ENCODE results near the gene SLCO6A1. TPM values are rescaled to one million over a fixed set of nuclear protein-coding genes. Genes with fewer than 3 reads are reported as not detected.

SLCO6A1 gene
- total and polyA plus RNA-seq, 8 donors: not detected

- intact Hi-C loops (cut with DNase I): no loop called here
- no peaks in the 10 kb centered on the region for H3K9me3 ChIP-seq
- DNase-seq (no peak), ATAC-seq (no peak)
- TF ChIP-seq, protein P1, sequence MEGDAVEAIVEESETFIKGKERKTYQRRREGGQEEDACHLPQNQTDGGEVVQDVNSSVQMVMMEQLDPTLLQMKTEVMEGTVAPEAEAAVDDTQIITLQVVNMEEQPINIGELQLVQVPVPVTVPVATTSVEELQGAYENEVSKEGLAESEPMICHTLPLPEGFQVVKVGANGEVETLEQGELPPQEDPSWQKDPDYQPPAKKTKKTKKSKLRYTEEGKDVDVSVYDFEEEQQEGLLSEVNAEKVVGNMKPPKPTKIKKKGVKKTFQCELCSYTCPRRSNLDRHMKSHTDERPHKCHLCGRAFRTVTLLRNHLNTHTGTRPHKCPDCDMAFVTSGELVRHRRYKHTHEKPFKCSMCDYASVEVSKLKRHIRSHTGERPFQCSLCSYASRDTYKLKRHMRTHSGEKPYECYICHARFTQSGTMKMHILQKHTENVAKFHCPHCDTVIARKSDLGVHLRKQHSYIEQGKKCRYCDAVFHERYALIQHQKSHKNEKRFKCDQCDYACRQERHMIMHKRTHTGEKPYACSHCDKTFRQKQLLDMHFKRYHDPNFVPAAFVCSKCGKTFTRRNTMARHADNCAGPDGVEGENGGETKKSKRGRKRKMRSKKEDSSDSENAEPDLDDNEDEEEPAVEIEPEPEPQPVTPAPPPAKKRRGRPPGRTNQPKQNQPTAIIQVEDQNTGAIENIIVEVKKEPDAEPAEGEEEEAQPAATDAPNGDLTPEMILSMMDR (IDR thresholded peaks at IDR 0.05): no peak
- no peaks in the 10 kb centered on the region for H3K36me3 ChIP-seq
- no peaks in the 10 kb centered on the region for H3K27me3 ChIP-seq
- no peak overlapping the region for H3K27ac ChIP-seq
- no peaks in the 10 kb centered on the region for H3K4me1 ChIP-seq
- no peak overlapping the region for H3K4me3 ChIP-seq
Measured at GRCh38 chr5:102539996-102540728, 41.4 kb upstream of the SLCO6A1 start.

GRCh38 chr5:102539562-102539961, 40.8 kb upstream of the SLCO6A1 start:
- intact Hi-C loops (cut with DNase I): no loop called here
- no peaks in the 10 kb centered on the region for H3K36me3 ChIP-seq
- H3K27ac ChIP-seq: no peak overlapping the region
- H3K27me3 ChIP-seq: no peaks in the 10 kb centered on the region
- TF ChIP-seq, protein P1 (IDR thresholded peaks at IDR 0.05): no peak
- ATAC-seq (no peak), DNase-seq (no peak)
- H3K4me1 ChIP-seq: no peaks in the 10 kb centered on the region
- H3K4me3 ChIP-seq: no peak overlapping the region
- H3K9me3 ChIP-seq: no peaks in the 10 kb centered on the region

- no peak for ATAC-seq
- H3K27ac ChIP-seq: no peak overlapping the region
- no peaks in the 10 kb centered on the region for H3K36me3 ChIP-seq
- no peaks in the 10 kb centered on the region for H3K9me3 ChIP-seq
- no peaks in the 10 kb centered on the region for H3K27me3 ChIP-seq
- DNase-seq: no peak
- H3K4me3 ChIP-seq: no peak overlapping the region
- intact Hi-C loops (cut with DNase I): no loop called here
- no peaks in the 10 kb centered on the region for H3K4me1 ChIP-seq
- TF ChIP-seq, protein P1 (IDR thresholded peaks at IDR 0.05): no peak
Measured at GRCh38 chr5:102537011-102537410, 38.2 kb upstream of the SLCO6A1 start.

DNA sequence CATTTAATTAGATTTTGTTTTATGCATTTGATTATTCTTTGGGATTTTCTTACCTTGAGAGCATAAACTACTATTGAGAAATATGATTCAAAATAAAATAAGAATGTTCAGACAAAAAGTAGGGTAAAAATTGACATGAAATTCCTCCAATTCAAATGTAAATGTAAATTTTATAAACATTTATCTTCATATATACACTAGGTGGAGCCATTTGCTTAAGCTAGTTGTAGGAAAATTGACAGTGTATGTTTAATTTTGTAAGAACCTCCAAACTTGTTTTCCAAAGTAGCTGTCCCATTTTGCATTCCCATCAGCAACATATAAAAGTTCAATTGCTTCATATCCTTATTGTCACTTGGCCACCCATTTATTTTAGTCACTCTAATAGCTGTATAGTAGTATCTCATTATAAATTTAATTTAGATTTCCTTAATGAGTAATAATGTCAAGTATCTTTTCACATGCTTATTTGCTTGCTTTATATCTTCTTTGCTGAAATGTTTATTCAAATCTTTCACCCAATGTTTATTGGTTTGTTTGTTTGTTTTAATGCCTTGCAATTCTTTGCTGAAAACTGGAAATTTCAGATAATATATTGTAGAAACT, 37.6 kb upstream of the SLCO6A1 start:
- Histone ChIP-seq H3K27ac (no peak overlapping the region), H3K4me1 (peaks cover 0 to 6% of the 10 kb centered on the region in 2 donors), H3K9me3 (no peaks in the 10 kb centered on the region), H3K36me3 (no peaks in the 10 kb centered on the region), H3K27me3 (no peaks in the 10 kb centered on the region), H3K4me3 (no peak overlapping the region)
- intact Hi-C loops (cut with DNase I): no loop called here
- TF ChIP-seq, protein P1 (IDR thresholded peaks at IDR 0.05): no peak
- DNase-seq: peak in 2 of 4 donors; percentile 7 to 8
- peak; percentile 24 for ATAC-seq

- Histone ChIP-seq H3K4me3 (no peak overlapping the region), H3K27ac (no peak overlapping the region), H3K4me1 (peaks cover 0 to 11% of the 10 kb centered on the region in 2 donors), H3K27me3 (no peaks in the 10 kb centered on the region), H3K36me3 (no peaks in the 10 kb centered on the region), H3K9me3 (no peaks in the 10 kb centered on the region)
- DNase-seq (no peak), ATAC-seq (no peak)
- intact Hi-C loops (cut with DNase I): no loop called here
- TF ChIP-seq, protein P1 (IDR thresholded peaks at IDR 0.05): no peak
Measured at GRCh38 chr5:102532123-102532522, 33.3 kb upstream of the SLCO6A1 start.
